ENCODE measurements around the gene NKAPL. TPM values are rescaled to one million over a fixed set of nuclear protein-coding genes. Genes with fewer than 3 reads are reported as not detected.

Gene NKAPL
- total and polyA plus RNA-seq, 2 of the 13 experiments (the other 11 are each of a cell fraction or from before 2014, with no cell fraction given), result not detected

DNA sequence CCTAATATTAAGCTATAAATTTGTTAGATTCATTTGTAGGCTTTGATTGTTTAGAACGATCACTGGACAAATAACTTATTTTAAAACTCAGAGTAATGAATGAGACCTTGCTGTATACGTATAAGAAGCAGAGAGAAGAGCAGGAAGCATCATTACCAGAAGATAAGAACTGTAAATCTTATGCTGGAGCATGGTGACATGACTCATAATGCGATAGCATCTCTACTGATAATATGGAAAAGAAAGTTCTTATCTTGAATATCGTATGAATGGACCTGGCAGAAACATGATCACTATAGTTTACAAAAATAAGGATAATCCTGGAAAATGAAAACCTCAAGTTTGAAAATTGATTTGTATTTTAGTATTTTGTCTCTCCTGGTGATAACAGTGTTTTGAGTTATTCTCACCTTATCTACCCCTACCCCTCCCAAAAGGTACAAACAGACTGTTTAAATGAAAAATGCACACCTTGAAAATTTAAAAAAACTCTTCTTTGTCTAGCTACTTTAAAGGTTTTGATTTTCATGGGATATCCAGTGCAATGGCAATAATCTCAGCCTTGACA, 5.8 kb downstream of the NKAPL start:
- ATAC-seq (no peak), FAIRE-seq (no peak), DNase-seq (ENCODE audit: low spot score) (no peak)
- H3K36me3 ChIP-seq (replicated peaks in 1 of 2; ENCODE audit: control insufficient read depth in 1 of 2, insufficient read depth in 2 of 2, low read length in 2 of 2), result no peaks in the 10 kb centered on the region
- no TSS peak for BruUV-seq (replicated peaks)
- H3K27ac ChIP-seq (ENCODE audit: extremely low read length, insufficient read depth, low read length), result no peak overlapping the region
- no peak overlapping the region for H3K4me3 ChIP-seq (replicated peaks in 1 of 3; ENCODE audit: insufficient read depth in 1 of 3, low read depth in 2 of 3, low read length in 3 of 3)
- CTCF ChIA-PET (ENCODE audit: low intra/inter-chr PET ratio, low total read pairs), result no interaction called here
- in situ Hi-C loops (cut with HindIII; ENCODE audit: extremely low pct_ligation_motif_present, low pct_unique_long_range_greater_than_20kb), result no loop called here
- no peak overlapping the region for H2AFZ ChIP-seq (ENCODE audit: low read length)
- peaks cover 19% of the 10 kb centered on the region for H3K79me2 ChIP-seq (ENCODE audit: insufficient read depth, low read length)
- intact Hi-C loops (cut with micrococcal nuclease; ENCODE audit: unreplicated experiment), result loop anchor here (5.0 kb wide), 1 partner anchor 57 kb away; no protein-coding TSS in a partner anchor
- H3K9me3 ChIP-seq (ENCODE audit: low read length), result no peaks in the 10 kb centered on the region
- H3K4me1 ChIP-seq (ENCODE audit: insufficient read depth, low read length), result peaks cover 25% of the 10 kb centered on the region
- no peak for TF ChIP-seq BCL6 (CRISPR knock-in tag; IDR thresholded peaks at IDR 0.05)
- TF ChIP-seq MXD4 (CRISPR knock-in tag; IDR thresholded peaks at IDR 0.05), result no peak
- TF ChIP-seq, protein P1, sequence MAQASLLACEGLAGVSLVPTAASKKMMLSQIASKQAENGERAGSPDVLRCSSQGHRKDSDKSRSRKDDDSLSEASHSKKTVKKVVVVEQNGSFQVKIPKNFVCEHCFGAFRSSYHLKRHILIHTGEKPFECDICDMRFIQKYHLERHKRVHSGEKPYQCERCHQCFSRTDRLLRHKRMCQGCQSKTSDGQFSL (CRISPR knock-in tag; IDR thresholded peaks at IDR 0.05), result no peak
- no peak for TF ChIP-seq ZNF234 (CRISPR knock-in tag; conservative IDR thresholded peaks at IDR 0.05)
- TF ChIP-seq NR1H2 (CRISPR knock-in tag; IDR thresholded peaks at IDR 0.05; ENCODE audit: borderline replicate concordance, low read depth), result no peak
- TF ChIP-seq IRX3 (CRISPR knock-in tag; IDR thresholded peaks at IDR 0.05; ENCODE audit: borderline replicate concordance, low read depth), result no peak
- TF ChIP-seq, protein P2, sequence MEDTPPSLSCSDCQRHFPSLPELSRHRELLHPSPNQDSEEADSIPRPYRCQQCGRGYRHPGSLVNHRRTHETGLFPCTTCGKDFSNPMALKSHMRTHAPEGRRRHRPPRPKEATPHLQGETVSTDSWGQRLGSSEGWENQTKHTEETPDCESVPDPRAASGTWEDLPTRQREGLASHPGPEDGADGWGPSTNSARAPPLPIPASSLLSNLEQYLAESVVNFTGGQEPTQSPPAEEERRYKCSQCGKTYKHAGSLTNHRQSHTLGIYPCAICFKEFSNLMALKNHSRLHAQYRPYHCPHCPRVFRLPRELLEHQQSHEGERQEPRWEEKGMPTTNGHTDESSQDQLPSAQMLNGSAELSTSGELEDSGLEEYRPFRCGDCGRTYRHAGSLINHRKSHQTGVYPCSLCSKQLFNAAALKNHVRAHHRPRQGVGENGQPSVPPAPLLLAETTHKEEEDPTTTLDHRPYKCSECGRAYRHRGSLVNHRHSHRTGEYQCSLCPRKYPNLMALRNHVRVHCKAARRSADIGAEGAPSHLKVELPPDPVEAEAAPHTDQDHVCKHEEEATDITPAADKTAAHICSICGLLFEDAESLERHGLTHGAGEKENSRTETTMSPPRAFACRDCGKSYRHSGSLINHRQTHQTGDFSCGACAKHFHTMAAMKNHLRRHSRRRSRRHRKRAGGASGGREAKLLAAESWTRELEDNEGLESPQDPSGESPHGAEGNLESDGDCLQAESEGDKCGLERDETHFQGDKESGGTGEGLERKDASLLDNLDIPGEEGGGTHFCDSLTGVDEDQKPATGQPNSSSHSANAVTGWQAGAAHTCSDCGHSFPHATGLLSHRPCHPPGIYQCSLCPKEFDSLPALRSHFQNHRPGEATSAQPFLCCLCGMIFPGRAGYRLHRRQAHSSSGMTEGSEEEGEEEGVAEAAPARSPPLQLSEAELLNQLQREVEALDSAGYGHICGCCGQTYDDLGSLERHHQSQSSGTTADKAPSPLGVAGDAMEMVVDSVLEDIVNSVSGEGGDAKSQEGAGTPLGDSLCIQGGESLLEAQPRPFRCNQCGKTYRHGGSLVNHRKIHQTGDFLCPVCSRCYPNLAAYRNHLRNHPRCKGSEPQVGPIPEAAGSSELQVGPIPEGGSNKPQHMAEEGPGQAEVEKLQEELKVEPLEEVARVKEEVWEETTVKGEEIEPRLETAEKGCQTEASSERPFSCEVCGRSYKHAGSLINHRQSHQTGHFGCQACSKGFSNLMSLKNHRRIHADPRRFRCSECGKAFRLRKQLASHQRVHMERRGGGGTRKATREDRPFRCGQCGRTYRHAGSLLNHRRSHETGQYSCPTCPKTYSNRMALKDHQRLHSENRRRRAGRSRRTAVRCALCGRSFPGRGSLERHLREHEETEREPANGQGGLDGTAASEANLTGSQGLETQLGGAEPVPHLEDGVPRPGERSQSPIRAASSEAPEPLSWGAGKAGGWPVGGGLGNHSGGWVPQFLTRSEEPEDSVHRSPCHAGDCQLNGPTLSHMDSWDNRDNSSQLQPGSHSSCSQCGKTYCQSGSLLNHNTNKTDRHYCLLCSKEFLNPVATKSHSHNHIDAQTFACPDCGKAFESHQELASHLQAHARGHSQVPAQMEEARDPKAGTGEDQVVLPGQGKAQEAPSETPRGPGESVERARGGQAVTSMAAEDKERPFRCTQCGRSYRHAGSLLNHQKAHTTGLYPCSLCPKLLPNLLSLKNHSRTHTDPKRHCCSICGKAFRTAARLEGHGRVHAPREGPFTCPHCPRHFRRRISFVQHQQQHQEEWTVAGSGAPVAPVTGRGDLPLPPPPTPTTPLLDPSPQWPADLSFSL (CRISPR knock-in tag; IDR thresholded peaks at IDR 0.05), result no peak
- no peak for TF ChIP-seq KLF6 (CRISPR knock-in tag; IDR thresholded peaks at IDR 0.05)
- no peak for TF ChIP-seq KMT2B (CRISPR knock-in tag; IDR thresholded peaks at IDR 0.05)
- no peak for TF ChIP-seq HMG20A (CRISPR knock-in tag; IDR thresholded peaks at IDR 0.05; ENCODE audit: borderline replicate concordance)
- TF ChIP-seq IKZF1 (IDR thresholded peaks at IDR 0.05), result no peak
- no peak for TF ChIP-seq ZNF207 (IDR thresholded peaks at IDR 0.05; ENCODE audit: borderline replicate concordance)
- no peak for TF ChIP-seq EHMT2 (IDR thresholded peaks at IDR 0.05; ENCODE audit: borderline replicate concordance, low read depth, low read length)
- TF ChIP-seq MTF2 (CRISPR knock-in tag; IDR thresholded peaks at IDR 0.05; ENCODE audit: borderline replicate concordance), result no peak
- no peaks in the 10 kb centered on the region for H4K20me1 ChIP-seq (ENCODE audit: insufficient read depth, low read length)
- H3K27me3 ChIP-seq (ENCODE audit: control insufficient read depth in 1 of 2, insufficient read depth in 2 of 2, low read length in 2 of 2), result peaks cover 0 to 18% of the 10 kb centered on the region in 2 experiments; a peak in 3 of 5 replicates
- H3K4me2 ChIP-seq (ENCODE audit: low read depth, low read length), result no peak overlapping the region
- H3K9ac ChIP-seq (ENCODE audit: insufficient read depth, low read depth, low read length), result no peak overlapping the region
- POLR2A ChIA-PET, result no interaction called here
- 28% methylated on average over 4 of the region's 4 CpGs for WGBS (ENCODE audit: low lambda C conversion rate)

Measured in HepG2 (cell line).